ENCODE data around the gene RUNX2.

Gene RUNX2

GRCh38 chr6:45687570-45687969 lies 359.4 kb downstream of the RUNX2 start:
- no peak for DNase-seq

GRCh38 chr6:45688180-45688579 lies 360.1 kb downstream of the RUNX2 start:
- DNase-seq, result no peak

GRCh38 chr6:45689926-45690615 lies 361.9 kb downstream of the RUNX2 start:
- no peak for DNase-seq

GRCh38 chr6:45690846-45691245 lies 362.7 kb downstream of the RUNX2 start:
- DNase-seq, result no peak

- DNase-seq, result no peak
Observed at GRCh38 chr6:45691426-45691825, 363.3 kb downstream of the RUNX2 start.

- DNase-seq, result no peak
Observed at GRCh38 chr6:45692021-45692420, 363.9 kb downstream of the RUNX2 start.

DNA sequence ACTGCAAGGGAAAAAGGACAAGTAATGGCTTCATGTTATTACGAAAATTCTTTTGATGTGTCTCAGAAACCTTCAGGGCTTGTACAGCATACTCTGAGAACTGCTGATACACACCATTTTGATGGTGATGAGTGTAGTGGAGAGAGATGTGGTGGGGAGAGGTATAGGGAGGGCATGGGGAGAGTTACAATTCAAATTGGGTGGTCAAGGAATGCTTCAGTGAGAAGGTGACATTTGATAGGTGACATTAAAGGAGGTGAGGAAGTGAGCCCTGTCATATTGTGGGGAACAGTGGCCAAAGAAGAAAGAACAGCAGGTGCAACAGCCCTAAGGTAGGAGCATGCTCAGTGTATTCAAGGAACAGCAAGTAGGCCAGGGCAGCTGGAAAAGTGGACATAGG lies 368.6 kb downstream of the RUNX2 start:
- no peak for DNase-seq

DNA sequence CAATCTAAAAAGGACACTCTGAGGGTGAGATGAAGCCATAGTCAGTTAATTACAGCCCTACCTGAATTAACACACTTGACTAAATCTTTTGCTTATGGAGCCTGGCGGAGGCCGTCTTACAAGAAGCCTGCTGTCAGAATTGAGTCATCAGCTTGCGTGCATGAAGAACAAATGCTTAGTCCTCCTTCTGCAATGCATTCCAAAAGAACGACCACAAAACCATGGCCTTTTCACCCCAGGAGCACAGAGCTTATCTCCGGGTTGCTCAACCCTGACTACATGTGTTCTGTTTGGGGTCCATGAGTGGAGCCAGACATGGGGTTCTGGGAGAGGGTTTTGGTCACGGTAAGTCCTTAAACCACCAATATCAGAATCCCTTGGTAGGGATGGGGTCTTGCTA lies 369.5 kb downstream of the RUNX2 start:
- no peak for DNase-seq

- DNase-seq, result no peak
Observed at GRCh38 chr6:45698046-45698445, 369.9 kb downstream of the RUNX2 start.

GRCh38 chr6:45699663-45700062 lies 371.5 kb downstream of the RUNX2 start:
- no peak for DNase-seq

GRCh38 chr6:45702849-45703739 lies 375.0 kb downstream of the RUNX2 start:
- DNase-seq, result no peak

- no peak for DNase-seq
Observed at GRCh38 chr6:45704056-45704800, 376.1 kb downstream of the RUNX2 start.

DNA sequence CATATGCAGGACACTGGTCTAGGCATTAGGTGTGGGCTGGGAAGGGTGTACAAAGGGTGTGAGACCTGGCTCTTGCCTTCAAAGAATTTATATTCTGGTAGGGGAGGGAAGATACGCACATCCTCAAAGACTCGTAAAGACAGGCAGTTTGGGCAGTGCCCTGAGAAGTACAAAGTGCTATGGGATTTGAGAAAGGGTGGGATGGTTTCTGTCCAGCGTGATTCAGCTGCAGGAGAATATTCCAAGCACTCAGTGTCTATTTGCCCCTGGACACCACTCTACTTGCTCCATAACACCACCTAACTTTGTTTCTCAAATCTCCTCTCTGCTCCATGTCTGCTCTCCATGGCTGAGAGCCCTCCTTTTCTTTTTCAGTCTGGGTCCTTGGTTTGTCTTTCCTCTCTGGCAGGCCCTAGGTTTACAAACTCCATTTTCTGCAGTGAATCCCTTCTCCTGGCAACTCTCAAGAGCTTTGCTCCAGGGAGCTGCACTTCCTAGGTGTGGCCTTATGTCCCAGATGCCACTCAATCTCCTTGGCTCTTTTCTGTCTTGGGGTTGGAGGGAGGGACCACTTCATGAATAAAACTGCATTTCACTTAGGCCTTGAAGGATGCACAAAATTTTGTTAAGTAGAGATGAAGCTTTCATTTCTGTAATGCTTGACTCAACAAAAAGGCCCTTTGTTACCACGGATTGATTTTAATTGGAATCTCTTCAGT lies 377.2 kb downstream of the RUNX2 start:
- DNase-seq, result no peak

GRCh38 chr6:45706319-45706718 lies 378.2 kb downstream of the RUNX2 start:
- DNase-seq, result no peak

DNA sequence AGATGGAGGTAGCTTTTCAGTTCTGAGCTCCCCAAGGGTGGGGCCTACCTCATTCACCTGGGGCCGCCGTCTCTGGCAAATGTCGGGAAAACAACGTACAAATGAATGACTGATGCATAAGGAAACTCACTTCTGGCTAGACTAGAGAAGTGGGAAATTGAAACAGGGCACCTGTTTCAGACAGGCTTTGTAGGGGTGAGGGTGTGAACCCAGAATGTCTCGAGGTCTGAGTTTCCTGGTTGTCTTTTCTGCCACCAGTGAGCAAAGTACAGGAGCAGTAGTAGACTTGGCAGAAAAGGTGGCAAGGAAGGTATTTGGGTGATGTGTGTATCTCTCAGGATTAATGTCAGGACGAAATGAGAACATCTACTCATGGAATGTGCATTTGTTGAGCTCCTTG lies 379.0 kb downstream of the RUNX2 start:
- DNase-seq, result no peak

DNA sequence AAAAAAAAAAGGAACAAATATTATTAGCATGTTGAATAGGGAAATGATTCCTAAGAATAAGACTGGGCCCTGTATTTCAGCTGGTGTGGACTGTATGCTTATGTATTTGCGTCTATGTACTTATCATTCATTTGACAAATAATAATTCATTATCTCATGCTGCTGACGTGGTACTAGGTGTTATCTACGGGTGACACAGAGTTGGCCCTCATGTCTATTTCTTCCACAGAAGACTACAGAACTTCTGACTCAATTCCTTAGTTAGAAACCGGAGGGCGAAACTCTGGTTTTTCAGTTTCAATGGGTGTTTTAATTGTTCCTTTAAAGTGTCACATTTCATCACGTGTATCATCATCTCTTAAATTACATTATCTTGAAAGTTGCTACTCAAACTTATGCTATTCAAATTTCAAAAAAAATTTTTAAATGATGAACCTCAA lies 381.7 kb downstream of the RUNX2 start:
- DNase-seq, result no peak

DNA sequence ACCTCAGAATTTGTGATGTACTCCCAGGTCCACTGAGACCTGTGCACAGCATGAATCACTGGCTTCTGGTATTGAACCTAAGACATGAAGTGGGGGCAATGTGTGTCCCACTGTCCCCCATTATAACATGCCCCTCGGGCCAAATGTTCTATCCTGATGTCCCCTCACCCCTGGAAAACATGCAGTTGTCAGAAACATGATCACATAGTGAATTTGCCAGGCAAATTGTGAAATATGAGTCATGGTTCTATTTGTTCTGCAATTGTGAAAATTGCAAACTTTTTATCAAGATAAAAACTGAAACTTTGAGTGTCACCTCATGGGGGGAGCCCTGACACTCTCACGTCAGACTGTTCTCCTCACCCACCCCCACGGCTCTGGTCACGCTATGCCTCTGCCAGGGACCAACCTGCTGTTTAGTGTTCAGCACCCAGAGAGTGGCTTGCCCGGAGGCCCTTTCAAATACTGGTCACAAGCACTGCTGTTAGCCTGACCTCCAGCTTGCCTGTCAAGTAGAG lies 382.2 kb downstream of the RUNX2 start:
- no peak for DNase-seq

DNA sequence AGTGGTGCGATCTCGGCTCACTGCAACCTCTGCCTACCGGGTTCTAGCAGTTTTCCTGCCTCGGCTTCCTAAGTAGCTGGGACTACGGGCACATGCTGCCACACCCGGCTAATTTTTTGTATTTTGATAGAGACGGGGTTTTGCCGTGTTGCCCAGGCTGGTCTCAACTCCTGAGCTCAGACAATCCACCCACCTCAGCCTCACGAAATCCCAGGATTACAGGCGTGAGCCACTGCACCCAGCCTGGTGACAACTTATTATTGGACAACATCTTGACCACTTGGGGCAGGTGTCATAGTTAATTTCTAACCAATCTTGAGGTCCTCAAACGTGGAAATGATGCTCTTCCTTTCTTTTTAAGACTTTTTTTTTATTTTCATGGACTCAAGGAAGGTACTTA lies 383.9 kb downstream of the RUNX2 start:
- DNase-seq, result no peak

DNA sequence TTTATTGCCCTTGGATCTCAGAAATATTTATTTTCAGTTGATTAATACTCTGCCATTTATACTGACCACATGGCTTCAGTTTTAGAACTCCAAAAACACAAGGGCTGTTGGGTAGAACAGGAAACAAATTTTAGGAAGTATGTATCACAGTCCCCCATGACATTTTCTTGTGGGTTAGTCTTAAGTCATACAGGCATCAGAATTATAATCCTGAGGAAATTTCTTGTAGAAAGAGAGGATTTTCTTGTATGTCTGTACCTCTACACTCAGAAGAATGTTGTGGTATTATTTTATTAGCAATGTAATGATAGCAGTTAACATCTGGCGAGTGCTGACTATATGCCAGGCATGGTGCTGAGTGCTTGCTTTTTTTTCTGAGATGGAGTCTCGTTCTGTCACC lies 384.7 kb downstream of the RUNX2 start:
- no peak for DNase-seq
